ENCODE measurements around the gene OR52N5.

- no peak for TF ChIP-seq POLR2A (IDR thresholded peaks at IDR 0.05)
- no peak for TF ChIP-seq CTCF (IDR thresholded peaks at IDR 0.05)
These were observed 32.4 kb upstream of the OR52N5 start for GRCh38 chr11:5815534-5815933.

Measured in heart left ventricle (tissue), 13 donors.